H1 (cell line): ENCODE results near the gene RAB30. TPM values are rescaled to one million over a fixed set of nuclear protein-coding genes. Genes with fewer than 3 reads are reported as not detected.

Experiments
- CBX5 ChIP-seq: fragments of 300-800, 300-1000 bp; sonication (generic); IDR thresholded peaks from 2 replicates; pipeline ENCODE4 v1.7.1; 2016; ENCODE audit warnings: antibody characterized with exemption, low read length, low read depth
- CBX8 ChIP-seq: fragments of 300-800, 300-1000 bp; sonication (generic); IDR thresholded peaks from 2 replicates; pipeline ENCODE4 v1.7.1; 2016; ENCODE audit warnings: low read depth, low read length, borderline replicate concordance
- NANOG ChIP-seq: IDR thresholded peaks from 2 replicates; pipeline ENCODE4 v1.6.1; 2011; ENCODE audit warnings: low read length, low read depth, mild to moderate bottlenecking, inconsistent platforms; ENCODE audit not compliant: insufficient read depth, poor library complexity, severe bottlenecking
- PHF8 ChIP-seq: fragments of 200-600 bp; sonication (generic); conservative IDR thresholded peaks from 2 replicates; pipeline ENCODE4 v1.7.1; 2012; ENCODE audit warnings: low read depth, mild to moderate bottlenecking, inconsistent platforms, low read length, moderate library complexity
- SIN3A ChIP-seq, 2 experiments: IDR thresholded peaks in 1 of 2; conservative IDR thresholded peaks in 1 of 2; 2 replicates each; pipeline ENCODE4 v1.6.1; 2011 to 2012; ENCODE audit warnings: low read length in 2 of 2, improper control_type of control experiment in 1 of 2, low read depth in 1 of 2, mild to moderate bottlenecking in 1 of 2
- ZNF274 ChIP-seq: IDR thresholded peaks from 2 replicates; pipeline ENCODE4 v1.7.0; 2012; ENCODE audit warnings: low read length, borderline replicate concordance; ENCODE audit errors: extremely low read depth
- polyA plus RNA-seq, 7 experiments: library from polyadenylated mRNA; depleted of rRNA in 3 of 7; stranded (reverse) in 5 of 7; unstranded in 2 of 7; fragments of >200 nt in 5 of 7; fragments of 200-250 nt in 2 of 7; gene quantifications; 1 replicate in 5 of 7; 2 replicates in 1 of 7; 4 replicates in 1 of 7; pipeline versions ENCODE4 v1.2.1 to v1.2.3, GENCODE V29; 2011 to 2013; ENCODE audit warnings: missing spikeins in 2 of 7, mixed read lengths in 2 of 7
- total RNA-seq: library from RNA; stranded (reverse); fragmentation: NEBNext Ultra II Directional; extraction: Animal tissue kit (Norgen Biotek cat#: 25700); gene quantifications from 2 replicates; pipeline ENCODE4 v1.2.1, GENCODE V29; 2021

RAB30 gene
- total and polyA plus RNA-seq, 2 of the 8 experiments (the other 6 are each of a cell fraction or from before 2014, with no cell fraction given): 1.6 to 11.7 TPM

DNA sequence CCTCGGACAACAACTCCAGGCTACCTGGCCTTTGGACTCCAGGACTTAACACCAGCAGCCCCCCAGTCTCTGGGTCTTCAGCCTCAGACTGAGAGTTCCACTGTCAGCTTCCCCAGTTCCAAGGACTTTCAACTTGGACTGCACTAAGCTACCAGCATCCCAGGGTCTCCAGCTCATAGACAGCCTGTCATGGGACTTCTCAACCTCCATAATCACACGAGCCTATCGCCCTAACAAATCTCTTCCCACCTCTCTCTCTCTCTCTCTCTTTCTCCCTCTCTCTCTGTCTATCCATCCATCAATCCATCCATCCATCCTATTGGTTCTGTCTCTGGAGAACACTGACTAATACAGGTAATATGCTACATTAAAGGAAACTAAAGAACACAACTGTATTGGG lies 10.7 kb downstream of the RAB30 start (continued):
- TF ChIP-seq CBX8: no peak
- no peak for TF ChIP-seq SIN3A (conservative IDR thresholded peaks at IDR 0.05 in 1 of 2, IDR thresholded peaks at IDR 0.05 in 1 of 2; ENCODE audit: low read depth in 1 of 2, low read length in 2 of 2)
- TF ChIP-seq ZNF274: no peak
- TF ChIP-seq NANOG: no peak
- no peak for TF ChIP-seq PHF8
- TF ChIP-seq CBX5: no peak
